OCI-LY7 (cell line): Measurements from ENCODE around the gene AMFR. TPM values are rescaled to one million over a fixed set of nuclear protein-coding genes. Genes with fewer than 3 reads are reported as not detected.

Source experiments
- BruUV-seq: library from RNA; stranded (reverse); fragments of 400-500 nt; replicated peaks from 2 replicates; lab custom pipeline; 2021; lab: Mats Ljungman, UMichigan
- CTCF ChIA-PET: fragments of 300-600 bp; sonication (Branson Sonifier 250); formaldehyde crosslinking; loops from one replicate; lab custom pipeline; 2022; ENCODE audit warnings: antibody characterized with exemption; ENCODE audit not compliant: unreplicated experiment; lab: Charles Lee
- POLR2A ChIA-PET: fragments of 300-600 bp; sonication (Branson Sonifier 250); formaldehyde crosslinking; loops from one replicate; lab custom pipeline; 2022; ENCODE audit warnings: antibody characterized with exemption; lab: Charles Lee
- DNase-seq: peaks from one replicate; pipeline ENCODE4 v3.0.0-alpha.2; 2015; ENCODE audit warnings: low spot score
- H2AFZ ChIP-seq: fragments of 200-600 bp; sonication (generic), shearing (Covaris generic); 2 replicates; pipeline ENCODE4 v1.6.1; 2014; ENCODE audit warnings: mild to moderate bottlenecking, antibody characterized with exemption, low read length, moderate library complexity
- H3K27ac ChIP-seq: fragments of 200-600 bp; sonication (generic); 2 replicates; pipeline ENCODE4 v1.5.1; 2014; ENCODE audit warnings: mixed run types, low read depth, mild to moderate bottlenecking, moderate library complexity, low read length, inconsistent platforms; ENCODE audit not compliant: poor library complexity, severe bottlenecking
- H3K36me3 ChIP-seq: fragments of 200-600 bp; sonication (generic); 2 replicates; pipeline ENCODE4 v1.6.1; 2014; ENCODE audit warnings: mild to moderate bottlenecking, antibody characterized with exemption, low read length, moderate library complexity, mixed read lengths; ENCODE audit not compliant: insufficient read depth
- H3K4me1 ChIP-seq: fragments of 200-600 bp; sonication (generic); 2 replicates; pipeline ENCODE4 v1.5.1; 2014; ENCODE audit warnings: mild to moderate bottlenecking, low read length; ENCODE audit not compliant: insufficient read depth, poor library complexity, severe bottlenecking
- H3K4me2 ChIP-seq: fragments of 200-600 bp; sonication (generic); 2 replicates; pipeline ENCODE4 v1.6.1; 2014; ENCODE audit warnings: mild to moderate bottlenecking, low read length
- H3K4me3 ChIP-seq: fragments of 200-600 bp; sonication (generic); 2 replicates; pipeline ENCODE4 v1.5.1; 2014; ENCODE audit warnings: mild to moderate bottlenecking, low read depth, low read length; ENCODE audit not compliant: poor library complexity, severe bottlenecking
- H3K79me2 ChIP-seq: fragments of 200-600 bp; sonication (generic); 2 replicates; pipeline ENCODE4 v1.6.1; 2016; ENCODE audit warnings: low read depth, mild to moderate bottlenecking, low read length, moderate library complexity, mixed read lengths; ENCODE audit not compliant: insufficient read depth
- H3K9me2 ChIP-seq: fragments of 200-600 bp; sonication (generic); 2 replicates; pipeline ENCODE4 v1.6.1; 2016; ENCODE audit warnings: mild to moderate bottlenecking, low read length, mixed read lengths; ENCODE audit not compliant: insufficient read depth
- H3K9me3 ChIP-seq: fragments of 200-600 bp; sonication (generic); 2 replicates; pipeline ENCODE4 v1.6.1; 2014; ENCODE audit warnings: mild to moderate bottlenecking, mixed run types, low read length, mixed read lengths
- H4K20me1 ChIP-seq: fragments of 200-600 bp; sonication (generic); 2 replicates; pipeline ENCODE4 v1.6.1; 2014; ENCODE audit warnings: mild to moderate bottlenecking, antibody characterized with exemption, low read length, moderate library complexity, mixed read lengths; ENCODE audit not compliant: insufficient read depth
- EZH2phosphoT487 ChIP-seq: fragments of 200-600 bp; sonication (generic); IDR thresholded peaks from 2 replicates; pipeline ENCODE4 v1.6.1; 2018; ENCODE audit warnings: low read depth, borderline replicate concordance, mild to moderate bottlenecking, mixed run types, antibody characterized with exemption, low read length, moderate library complexity, mixed read lengths
- intact Hi-C: fragments of 100-400 bp; cut with micrococcal nuclease; formaldehyde crosslinking; loops from one replicate; pipeline ENCODE4 v1.10.0; 2022; ENCODE audit not compliant: unreplicated experiment
- total RNA-seq, 2 experiments: library from RNA; depleted of rRNA in 1 of 2; stranded (reverse); fragments of >200 nt in 1 of 2; shearing (Covaris generic) in 1 of 2; gene quantifications; 2 replicates each; pipeline ENCODE4 v1.2.3, GENCODE V29; 2014 to 2022
- TF ChIP-seq, protein P1 (sequence below): fragments of 200-600 bp; sonication (generic); conservative IDR thresholded peaks from 2 replicates; pipeline ENCODE4 v1.5.1; 2014; ENCODE audit warnings: mild to moderate bottlenecking, antibody characterized with exemption, low read length, moderate library complexity, mixed read lengths

Gene AMFR
- total RNA-seq, 2 experiments from 2014 or later = 87.7 to 101 TPM

DNA sequence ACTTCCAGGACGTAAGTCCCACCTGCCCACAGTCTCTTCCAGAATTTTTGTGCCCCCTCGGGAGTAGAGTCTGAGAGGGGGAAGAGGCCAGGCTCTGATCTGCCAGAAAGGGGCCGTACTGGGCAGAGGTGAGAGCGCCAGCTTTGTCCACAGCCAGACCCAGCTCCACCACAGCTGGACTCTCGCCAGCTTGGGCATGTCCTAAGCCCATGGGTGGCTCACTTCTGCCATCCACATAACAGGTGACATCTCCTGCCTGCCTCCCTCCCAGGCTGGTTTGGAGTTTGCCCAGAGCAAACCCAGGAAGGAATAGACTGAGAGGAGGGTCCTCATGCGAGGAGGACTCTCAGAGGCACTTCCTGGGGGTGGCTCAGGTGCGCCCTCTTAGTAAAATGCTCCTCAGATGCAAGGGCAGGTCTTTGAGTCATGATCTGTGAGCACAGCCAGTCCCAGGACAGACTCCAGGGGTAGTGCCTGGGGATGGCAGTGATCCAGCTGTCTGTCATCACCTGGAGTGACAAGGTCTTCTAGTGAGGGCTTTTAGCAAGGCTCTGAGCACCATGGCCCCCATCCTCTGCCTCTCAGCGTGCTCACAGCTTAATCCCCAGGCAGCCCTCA, 89.2 kb downstream of the AMFR start:
- Histone ChIP-seq H3K27ac (no peak overlapping the region), H3K9me2 (no peaks in the 10 kb centered on the region), H3K36me3 (no peaks in the 10 kb centered on the region), H3K79me2 (no peaks in the 10 kb centered on the region), H3K9me3 (no peaks in the 10 kb centered on the region), H3K4me1 (no peaks in the 10 kb centered on the region), H2AFZ (no peak overlapping the region), H4K20me1 (no peaks in the 10 kb centered on the region), H3K4me2 (no peak overlapping the region), H3K4me3 (no peak overlapping the region)
- intact Hi-C loops = no loop called here
- BruUV-seq = no TSS peak
- no peak for DNase-seq
- TF ChIP-seq, protein P1, sequence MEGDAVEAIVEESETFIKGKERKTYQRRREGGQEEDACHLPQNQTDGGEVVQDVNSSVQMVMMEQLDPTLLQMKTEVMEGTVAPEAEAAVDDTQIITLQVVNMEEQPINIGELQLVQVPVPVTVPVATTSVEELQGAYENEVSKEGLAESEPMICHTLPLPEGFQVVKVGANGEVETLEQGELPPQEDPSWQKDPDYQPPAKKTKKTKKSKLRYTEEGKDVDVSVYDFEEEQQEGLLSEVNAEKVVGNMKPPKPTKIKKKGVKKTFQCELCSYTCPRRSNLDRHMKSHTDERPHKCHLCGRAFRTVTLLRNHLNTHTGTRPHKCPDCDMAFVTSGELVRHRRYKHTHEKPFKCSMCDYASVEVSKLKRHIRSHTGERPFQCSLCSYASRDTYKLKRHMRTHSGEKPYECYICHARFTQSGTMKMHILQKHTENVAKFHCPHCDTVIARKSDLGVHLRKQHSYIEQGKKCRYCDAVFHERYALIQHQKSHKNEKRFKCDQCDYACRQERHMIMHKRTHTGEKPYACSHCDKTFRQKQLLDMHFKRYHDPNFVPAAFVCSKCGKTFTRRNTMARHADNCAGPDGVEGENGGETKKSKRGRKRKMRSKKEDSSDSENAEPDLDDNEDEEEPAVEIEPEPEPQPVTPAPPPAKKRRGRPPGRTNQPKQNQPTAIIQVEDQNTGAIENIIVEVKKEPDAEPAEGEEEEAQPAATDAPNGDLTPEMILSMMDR = peak; percentile 23; the same call in 1 of the 2 replicates
- TF ChIP-seq EZH2phosphoT487 = no peak
- ChIA-PET CTCF (no interaction called here), POLR2A (interaction anchor here (0.6 kb wide), 1 partner anchor 363 kb away, joined by 6 read pairs; no protein-coding TSS in a partner anchor)

DNA sequence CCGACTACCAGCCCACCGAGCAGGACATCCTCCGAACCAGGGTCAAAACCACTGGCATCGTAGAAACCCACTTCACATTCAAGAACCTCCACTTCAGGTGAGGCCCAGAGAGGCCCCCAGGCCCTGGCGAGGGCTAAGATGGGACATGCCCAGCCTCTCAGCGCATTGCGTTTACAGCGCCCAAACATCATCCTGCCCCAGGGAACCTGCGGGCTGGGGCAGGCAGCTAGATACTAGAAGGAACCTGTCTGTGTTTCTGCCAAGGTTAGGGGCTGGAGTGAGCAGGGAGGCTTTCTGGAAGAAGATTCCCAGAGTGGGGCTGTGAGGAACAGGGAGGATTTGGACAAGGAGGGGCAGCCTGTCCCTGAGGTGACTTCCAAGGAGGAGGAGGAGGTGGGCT, 90.6 kb downstream of the AMFR start:
- no peak for DNase-seq
- Histone ChIP-seq H3K27ac (no peak overlapping the region), H3K79me2 (no peaks in the 10 kb centered on the region), H3K4me2 (no peak overlapping the region), H3K4me3 (no peak overlapping the region), H3K36me3 (no peaks in the 10 kb centered on the region), H3K9me2 (no peaks in the 10 kb centered on the region), H3K9me3 (no peaks in the 10 kb centered on the region), H4K20me1 (no peaks in the 10 kb centered on the region), H3K4me1 (peaks cover 8% of the 10 kb centered on the region), H2AFZ (no peak overlapping the region)
- intact Hi-C loops = no loop called here
- no TSS peak for BruUV-seq
- ChIA-PET POLR2A (interaction anchor here (0.5 kb wide), 1 partner anchor 86 kb away, joined by 3 read pairs; no protein-coding TSS in a partner anchor), CTCF (no interaction called here)
- TF ChIP-seq EZH2phosphoT487 = no peak
- TF ChIP-seq, protein P1 = no peak

DNA sequence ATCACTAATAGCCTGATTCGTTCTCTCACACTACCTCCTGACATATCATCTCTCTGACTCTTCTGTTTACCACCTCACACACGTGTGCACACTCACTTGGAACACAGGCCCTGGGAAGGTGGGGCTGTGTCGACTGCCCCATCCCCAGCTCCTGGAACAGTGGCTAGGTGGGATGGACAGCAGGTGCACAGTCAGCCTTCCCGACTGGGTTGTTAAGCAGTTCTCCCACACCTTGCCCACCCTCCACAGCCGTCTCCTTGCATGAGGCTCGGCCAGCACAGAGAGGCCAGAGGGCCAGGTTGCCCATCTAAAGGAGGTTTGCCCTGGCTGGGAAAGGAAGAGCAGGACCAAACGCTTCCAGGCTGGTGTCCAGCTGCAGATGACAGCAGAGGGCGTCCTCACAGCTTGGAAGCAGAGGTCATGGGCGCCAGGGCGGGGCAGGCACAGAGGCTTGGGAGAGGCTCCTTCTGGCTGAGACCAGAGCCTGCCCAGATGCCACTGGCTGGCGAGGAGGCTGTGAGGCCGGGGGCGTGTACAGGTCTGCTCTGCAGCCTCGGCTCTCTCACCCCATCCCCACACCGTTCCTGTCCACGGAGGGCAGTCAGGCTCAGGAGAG, 92.8 kb downstream of the AMFR start:
- intact Hi-C loops = no loop called here
- Histone ChIP-seq H3K36me3 (no peaks in the 10 kb centered on the region), H3K9me3 (no peaks in the 10 kb centered on the region), H3K4me1 (peaks cover 8% of the 10 kb centered on the region), H3K4me3 (no peak overlapping the region), H2AFZ (no peak overlapping the region), H3K79me2 (no peaks in the 10 kb centered on the region), H3K4me2 (no peak overlapping the region), H3K27ac (no peak overlapping the region), H3K9me2 (no peaks in the 10 kb centered on the region), H4K20me1 (no peaks in the 10 kb centered on the region)
- POLR2A ChIA-PET = no interaction called here
- no peak for DNase-seq
- TF ChIP-seq, protein P1 = no peak
- no peak for TF ChIP-seq EZH2phosphoT487
- no TSS peak for BruUV-seq
- CTCF ChIA-PET = no interaction called here
